HG02610 (cell line): ENCODE measurements around the gene USP36.
"Not testable (repeated sequence)": the region's sequence is repeated elsewhere in the genome, so short reads cannot be mapped to it uniquely, and the experiment has no call there.

Experiments
- ATAC-seq: cut with Tn5 transposase; IDR thresholded peaks from one replicate; pipeline ENCODE4 v1.9.1; 2021; ENCODE audit warnings: mild to moderate bottlenecking, moderate library complexity; ENCODE audit not compliant: unreplicated experiment

The USP36 gene

GRCh38 chr17:78794399-78794798 lies 46.2 kb downstream of the USP36 start:
- no peak for ATAC-seq

GRCh38 chr17:78793968-78794367 lies 46.6 kb downstream of the USP36 start:
- ATAC-seq: no peak

GRCh38 chr17:78793415-78793814 lies 47.2 kb downstream of the USP36 start:
- ATAC-seq: no peak

GRCh38 chr17:78791840-78792709 lies 48.5 kb downstream of the USP36 start:
- ATAC-seq: no peak

GRCh38 chr17:78790552-78790951 lies 50.1 kb downstream of the USP36 start:
- no peak for ATAC-seq

GRCh38 chr17:78789663-78790181 lies 50.9 kb downstream of the USP36 start:
- ATAC-seq: no peak

GRCh38 chr17:78789149-78789662 lies 51.4 kb downstream of the USP36 start:
- no peak for ATAC-seq

GRCh38 chr17:78788451-78788850 lies 52.2 kb downstream of the USP36 start:
- ATAC-seq: no peak

GRCh38 chr17:78787444-78787843 lies 53.2 kb downstream of the USP36 start:
- ATAC-seq: no peak

- no peak for ATAC-seq
These were observed 55.0 kb downstream of the USP36 start for GRCh38 chr17:78785663-78786057.

GRCh38 chr17:78785011-78785662 lies 55.5 kb downstream of the USP36 start:
- ATAC-seq: no peak

GRCh38 chr17:78784352-78784751 lies 56.3 kb downstream of the USP36 start:
- ATAC-seq: no peak

GRCh38 chr17:78783711-78784324 lies 56.8 kb downstream of the USP36 start:
- ATAC-seq: no peak

GRCh38 chr17:78781893-78782304 lies 58.7 kb downstream of the USP36 start, which contains the start of gene CYTH1:
TSS of gene CYTH1 (minus strand) at chr17:78782273. CDS start at chr17:78782223, 50 bp downstream.
- ATAC-seq: peak; percentile 3

GRCh38 chr17:78781104-78781892 lies 59.3 kb downstream of the USP36 start:
- ATAC-seq: peak; percentile 13

GRCh38 chr17:78780335-78780734 lies 60.3 kb downstream of the USP36 start:
- no peak for ATAC-seq

- no peak for ATAC-seq
These were observed 60.8 kb downstream of the USP36 start for GRCh38 chr17:78779850-78780249.

GRCh38 chr17:78779286-78779651 lies 61.3 kb downstream of the USP36 start:
- not testable (repeated sequence) for ATAC-seq

- no peak for ATAC-seq
These were observed 62.7 kb downstream of the USP36 start for GRCh38 chr17:78777881-78778280.

- peak; percentile 29 for ATAC-seq
These were observed 65.5 kb downstream of the USP36 start for GRCh38 chr17:78774956-78775571.
